Measurements from ENCODE around the gene CDKL2.

CDKL2 gene

DNA sequence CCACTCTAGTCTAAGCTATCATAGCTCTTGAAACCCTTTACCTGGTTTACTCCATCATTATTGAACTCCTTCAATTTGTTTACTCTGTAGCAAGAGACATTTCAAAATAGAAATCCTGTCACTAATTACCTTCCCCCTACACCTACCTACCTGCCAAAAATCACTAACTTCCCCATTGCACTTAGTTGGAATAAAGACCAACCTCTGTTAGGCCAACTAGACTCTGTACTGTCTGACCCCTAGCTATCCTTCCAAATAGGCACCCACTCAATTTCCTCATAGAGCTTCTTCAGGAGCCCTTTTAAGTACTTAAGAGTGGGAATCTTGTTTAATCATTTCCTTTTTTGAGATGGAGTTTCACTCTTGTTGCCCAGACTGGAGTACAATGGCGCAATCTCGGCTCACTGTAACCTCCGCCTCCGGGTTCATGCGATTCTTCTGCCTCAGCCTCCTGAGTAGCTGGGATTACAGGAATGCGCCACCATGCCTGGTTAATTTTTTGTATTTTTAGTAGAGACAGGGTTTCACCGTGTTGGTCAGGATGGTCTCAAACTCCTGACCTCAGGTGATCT lies 8.9 kb upstream of the CDKL2 start:
- no peak for DNase-seq (ENCODE audit: low read depth)

DNA sequence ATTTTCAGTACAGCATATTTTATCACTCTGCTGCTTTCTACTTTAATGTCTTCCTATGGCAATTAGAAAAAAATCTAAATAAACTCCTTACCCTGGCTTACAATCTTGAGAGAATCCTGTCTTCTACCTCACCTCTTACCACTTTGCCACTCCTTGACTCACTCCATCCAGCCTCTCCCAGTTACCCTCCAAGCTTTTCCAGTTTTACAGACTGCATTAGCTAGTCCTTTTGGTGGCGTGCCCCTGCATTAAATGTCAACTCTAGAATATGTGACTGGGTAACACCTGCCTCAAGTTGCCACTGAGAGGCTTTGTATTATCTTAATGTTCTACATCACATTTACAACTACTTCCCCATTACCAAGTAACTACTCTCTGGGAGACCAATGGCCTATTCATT lies 7.5 kb upstream of the CDKL2 start:
- DNase-seq (ENCODE audit: low read depth) = no peak

DNA sequence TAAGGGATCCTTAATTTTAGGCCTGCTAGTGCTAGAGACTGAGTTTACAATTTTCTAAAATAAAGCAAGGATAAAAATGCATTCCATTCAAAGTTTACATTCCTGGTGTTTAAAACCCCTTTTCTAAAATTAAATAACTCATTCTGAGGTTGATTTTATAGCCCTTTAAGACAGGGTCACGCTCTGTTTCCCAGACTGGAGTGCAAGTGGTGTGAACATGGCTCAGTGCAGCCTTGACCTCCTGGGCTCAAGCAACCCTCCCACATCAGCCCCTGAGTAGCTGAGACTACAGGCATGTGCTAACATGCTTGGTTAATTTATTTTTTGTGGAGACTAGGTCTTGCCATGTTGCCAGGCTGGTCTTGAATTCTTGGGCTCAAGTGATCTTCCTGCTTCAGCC lies 6.8 kb upstream of the CDKL2 start:
- no peak for DNase-seq (ENCODE audit: low read depth)

DNA sequence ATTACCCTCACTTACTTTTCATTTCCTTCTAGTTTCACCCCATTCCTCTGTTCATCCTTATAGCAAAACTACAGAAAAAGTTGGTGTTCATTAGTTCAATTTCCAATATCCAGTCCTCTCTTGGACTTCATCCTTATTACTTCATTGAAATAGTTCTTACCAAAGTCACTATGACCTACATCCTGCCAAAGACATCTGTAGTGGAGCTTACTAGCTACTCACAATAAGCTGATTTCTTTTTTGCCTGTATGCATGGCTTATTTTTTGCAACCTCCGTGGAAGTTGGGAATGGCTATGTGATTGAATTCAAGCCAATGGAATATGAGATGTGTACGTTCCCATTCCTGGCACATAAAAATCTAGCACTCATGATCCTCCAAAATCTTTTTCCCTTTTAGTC lies 4.6 kb upstream of the CDKL2 start:
- DNase-seq (ENCODE audit: low read depth) = no peak

DNA sequence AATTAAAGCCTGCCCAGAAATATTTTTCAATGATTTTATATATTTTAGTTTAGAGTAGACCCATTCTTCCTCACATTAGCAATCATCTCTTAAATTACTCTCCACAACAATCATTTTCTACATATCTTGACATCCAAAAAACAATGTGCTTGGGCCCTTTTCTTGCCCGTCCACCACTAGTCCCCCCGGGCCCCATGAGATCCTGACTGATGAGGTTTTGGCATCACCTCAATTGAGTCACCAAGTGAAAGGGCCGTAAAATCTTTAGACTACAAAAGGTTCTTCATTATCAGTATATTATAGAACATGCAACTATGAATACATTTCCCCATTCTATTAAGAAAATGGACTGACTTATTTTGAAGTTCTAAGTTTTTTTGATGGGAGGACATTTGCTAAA lies 4.0 kb upstream of the CDKL2 start:
- DNase-seq (ENCODE audit: low read depth) = no peak

DNA sequence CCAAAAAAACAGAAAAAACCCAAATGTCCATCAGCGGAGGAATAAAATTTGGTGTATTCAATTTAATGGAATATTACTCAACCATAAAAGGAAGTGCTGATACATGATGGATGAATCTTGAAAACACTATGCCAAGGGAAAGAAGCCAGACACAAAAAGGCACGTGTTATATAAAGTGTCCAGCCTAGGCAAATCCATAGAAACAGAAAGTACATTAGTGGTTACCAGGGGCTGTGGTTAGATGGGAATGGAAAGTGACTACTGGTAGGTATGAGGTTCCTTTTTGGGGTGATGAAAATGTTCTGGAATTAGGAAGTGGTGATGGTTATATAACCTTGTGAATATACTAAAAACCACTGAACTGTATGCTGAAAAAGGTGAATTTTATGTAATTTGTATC lies 3.5 kb upstream of the CDKL2 start:
- DNase-seq (ENCODE audit: low read depth) = no peak

DNA sequence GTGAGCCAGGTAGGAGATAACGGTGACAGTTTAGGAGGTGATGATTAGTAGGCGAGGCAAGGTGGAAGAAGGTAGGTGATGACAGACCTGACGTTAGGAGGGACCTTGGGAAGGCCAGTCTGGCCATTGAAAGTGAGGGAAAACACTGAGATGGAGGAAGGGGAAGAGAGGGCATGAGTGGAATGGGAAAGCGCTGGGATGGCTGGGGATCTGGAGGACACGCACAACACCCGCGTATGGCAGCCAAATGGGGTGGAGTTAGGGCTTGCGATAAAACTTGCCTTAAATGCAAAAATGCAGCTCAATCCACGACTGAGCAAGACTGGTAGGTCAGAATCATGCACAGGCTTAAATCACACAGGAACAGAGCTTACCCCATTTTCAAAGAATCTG lies 605 bp upstream of the CDKL2 start:
- DNase-seq (ENCODE audit: low read depth) = no peak

DNA sequence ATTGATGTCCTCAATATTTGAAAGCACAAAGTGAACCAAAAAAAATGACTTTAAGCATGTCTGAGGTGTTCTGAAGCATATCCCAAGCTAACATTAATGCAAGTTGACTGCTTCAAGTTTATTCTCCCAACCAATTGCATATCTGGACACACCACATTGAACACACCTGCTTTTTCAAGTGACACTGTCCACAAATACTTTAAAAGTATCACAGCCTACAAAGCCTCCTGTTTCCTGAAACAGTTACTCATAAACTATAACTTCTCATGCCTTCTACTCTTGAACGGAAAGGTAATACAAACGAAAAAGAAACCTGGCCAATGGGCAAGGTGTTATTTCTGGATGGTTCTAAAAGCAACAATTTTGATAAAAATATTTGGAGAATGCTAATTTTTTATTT lies 1.1 kb downstream of the CDKL2 start:
- DNase-seq (ENCODE audit: low read depth) = no peak

DNA sequence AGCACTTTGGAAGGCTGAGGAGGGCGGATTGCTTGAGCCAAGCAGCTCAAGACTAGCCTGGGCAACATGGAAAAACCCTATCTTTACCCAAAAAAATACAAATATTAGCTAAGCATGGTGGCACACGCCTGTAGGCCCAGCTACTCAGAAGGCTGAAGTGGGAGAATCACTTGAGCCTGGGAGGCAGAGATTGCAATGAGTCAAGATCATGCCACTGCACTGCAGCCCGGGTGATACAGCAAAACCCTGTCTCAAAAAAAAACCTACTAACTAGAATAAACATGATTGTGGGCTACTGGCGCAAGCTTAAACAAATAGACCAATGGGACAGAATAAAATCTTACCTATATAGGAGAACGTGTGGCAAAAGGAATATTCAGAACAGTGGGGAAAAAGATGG lies 7.3 kb downstream of the CDKL2 start:
- DNase-seq (ENCODE audit: low read depth) = no peak

DNA sequence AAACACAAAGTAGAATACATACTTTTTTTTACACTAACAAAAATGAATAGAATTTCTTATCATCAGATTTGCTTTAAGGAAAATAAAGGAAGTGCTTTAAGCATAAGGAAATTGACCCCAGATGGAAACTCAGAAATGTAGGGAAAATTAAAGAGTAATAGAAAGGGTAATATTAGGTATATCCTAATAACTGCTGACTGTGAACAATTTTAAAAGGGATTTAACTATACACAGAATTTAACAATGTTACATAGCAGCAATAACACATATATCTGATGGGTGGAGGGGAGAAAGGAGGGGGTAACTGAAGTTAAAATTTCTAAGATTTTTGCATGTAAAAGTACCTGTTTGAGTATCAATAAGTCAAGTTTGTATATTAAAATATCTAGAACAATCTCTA lies 8.6 kb downstream of the CDKL2 start:
- DNase-seq (ENCODE audit: low read depth) = no peak

DNA sequence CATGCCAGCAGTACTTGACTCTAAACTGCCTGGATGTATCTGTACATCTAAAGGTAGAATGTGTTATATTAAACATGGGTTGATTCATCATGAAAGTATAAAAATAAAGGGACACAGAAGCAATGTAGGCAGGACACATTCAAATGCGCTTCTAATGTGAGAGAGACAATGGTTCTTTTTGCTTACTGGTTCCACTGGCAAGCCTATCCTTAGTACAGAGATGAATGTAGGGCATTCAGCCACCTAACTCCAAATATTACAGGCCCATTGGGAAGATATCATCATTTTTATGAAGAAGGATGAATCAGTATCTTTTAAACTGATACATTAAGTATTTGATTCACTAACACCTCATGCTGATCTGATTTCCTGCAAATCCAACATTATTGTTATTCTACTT lies 18.0 kb downstream of the CDKL2 start:
- DNase-seq (ENCODE audit: low read depth) = no peak

DNA sequence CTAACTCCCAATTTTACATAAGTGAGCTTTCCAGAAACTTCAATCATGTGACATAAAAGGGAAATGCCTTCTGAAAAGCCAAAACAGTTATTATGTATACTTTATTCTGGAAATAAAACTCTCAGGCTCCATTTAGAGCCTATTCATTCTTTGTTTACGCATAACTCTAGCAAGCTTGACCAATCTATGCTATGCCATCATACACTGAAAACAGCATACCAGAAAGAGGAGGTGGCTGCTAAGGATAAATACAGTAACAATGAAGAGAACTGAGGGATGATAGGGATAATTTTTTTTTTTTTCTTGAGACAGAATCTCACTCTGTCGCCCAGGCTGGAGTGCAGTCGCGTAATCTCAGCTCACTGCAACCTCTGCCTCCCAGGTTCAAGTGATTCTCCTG lies 24.4 kb downstream of the CDKL2 start:
- no peak for DNase-seq (ENCODE audit: low read depth)

DNA sequence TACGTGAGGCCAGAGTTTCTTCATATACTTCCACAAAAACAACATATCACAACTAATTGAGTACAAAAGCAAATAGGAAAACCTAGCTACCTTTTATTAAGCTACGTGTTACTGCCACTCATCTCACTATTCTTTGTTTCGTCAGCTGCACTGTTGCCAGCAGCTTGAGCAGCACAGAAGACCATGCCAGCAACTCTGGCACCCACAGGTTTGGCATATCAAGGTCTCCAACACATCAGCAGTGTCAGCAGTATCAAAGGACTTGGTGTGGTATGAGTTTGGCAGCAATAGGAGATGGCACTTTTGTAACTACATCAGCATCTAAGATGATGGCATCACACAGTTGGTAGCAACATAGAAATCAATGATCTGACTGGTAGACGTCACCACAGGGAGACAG lies 30.7 kb downstream of the CDKL2 start:
- DNase-seq (ENCODE audit: low read depth) = no peak

DNA sequence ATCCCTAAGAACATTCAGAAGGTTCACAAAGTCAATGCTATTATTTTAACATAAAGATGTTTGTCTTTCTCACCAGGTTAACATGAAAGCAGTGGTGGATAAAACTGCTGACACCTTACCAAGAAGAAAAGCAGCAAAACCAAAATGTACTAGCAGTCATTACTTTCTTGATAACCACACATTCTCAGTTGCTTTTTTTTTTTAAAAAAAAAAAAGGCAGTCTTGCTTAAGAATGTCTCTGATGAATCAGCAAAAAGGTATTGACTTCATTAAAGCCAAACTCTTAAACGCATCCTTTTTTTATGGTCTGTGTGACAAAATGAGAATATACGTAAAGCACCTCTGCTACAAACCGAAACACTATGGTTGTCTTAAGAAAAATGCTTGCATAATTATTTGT lies 31.9 kb downstream of the CDKL2 start:
- no peak for DNase-seq (ENCODE audit: low read depth)

DNA sequence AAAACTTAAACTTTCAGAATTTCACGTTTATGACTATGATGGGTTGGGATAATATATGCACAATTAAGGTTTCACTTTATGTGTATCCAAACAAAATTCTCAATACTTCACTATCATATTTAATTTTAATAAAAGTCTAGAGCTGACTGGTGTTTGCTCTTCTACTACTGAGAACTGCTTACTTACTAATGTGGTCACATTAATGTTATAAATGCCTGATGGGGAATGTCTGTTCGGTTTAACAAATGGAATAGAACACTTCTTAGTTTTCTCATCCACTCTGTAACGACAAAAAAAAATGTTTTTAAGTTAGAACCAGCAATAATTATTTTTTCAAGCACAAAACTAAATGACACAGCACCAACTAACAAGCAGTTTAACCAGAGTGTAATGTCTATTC lies 34.3 kb downstream of the CDKL2 start:
- no peak for DNase-seq (ENCODE audit: low read depth)

DNA sequence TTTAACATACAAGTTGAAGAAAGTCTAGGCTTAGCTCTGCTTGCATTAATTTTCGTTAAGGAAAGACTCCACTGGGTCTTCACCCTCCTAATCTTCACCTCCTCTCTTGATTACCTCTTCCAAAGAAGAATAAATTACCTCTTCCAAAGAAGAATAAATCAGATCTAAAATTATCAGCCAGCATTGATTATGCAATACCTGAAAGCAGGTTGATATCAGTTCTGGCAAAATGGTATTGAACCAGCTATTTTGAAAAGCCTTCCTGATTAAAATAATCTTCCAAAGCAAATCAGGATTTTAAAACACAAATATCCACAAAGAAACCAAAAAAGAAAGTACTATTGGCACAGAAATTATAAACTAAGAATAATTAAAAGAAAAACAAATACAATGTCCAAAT lies 36.9 kb downstream of the CDKL2 start:
- DNase-seq (ENCODE audit: low read depth) = no peak

DNA sequence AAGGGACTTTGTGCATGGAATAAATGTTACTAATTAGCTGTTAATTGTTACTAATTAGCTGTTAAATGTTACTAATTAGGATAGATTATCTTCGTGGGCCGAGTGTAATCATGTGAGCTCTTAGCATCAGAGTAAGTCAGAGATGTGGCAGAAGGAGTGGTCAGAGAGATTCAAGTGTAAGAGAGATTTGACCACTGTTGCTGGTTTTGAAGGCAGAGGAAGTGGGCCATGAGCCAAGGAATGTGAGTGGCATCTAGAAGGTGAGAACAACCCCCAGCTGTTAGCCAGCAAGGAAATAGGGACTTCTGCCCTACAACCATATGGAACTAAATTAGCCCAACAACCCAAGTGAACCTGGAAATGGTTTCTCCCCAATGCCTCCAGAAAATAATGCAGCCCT lies 46.3 kb downstream of the CDKL2 start:
- no peak for DNase-seq (ENCODE audit: low read depth)

DNA sequence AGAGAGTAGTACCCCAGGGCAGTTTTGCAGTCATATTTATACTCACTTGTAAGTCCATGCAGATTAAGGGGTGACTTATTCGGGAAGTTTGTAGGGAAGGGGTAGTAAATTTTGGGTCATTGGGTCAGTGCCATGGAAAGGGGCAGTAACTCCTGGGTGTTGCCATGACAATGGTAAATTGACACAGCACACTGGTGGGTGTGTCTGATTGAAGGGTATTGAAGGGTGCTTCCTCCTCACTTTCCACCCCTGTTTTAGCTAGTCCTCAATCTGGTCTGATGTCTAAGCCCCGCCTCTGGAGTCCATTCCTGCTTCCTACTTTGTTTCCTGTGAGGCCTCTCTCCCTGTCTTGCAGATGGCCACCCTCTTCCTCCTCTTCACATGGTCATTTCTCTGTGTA lies 62.6 kb downstream of the CDKL2 start:
- no peak for DNase-seq (ENCODE audit: low read depth)

DNA sequence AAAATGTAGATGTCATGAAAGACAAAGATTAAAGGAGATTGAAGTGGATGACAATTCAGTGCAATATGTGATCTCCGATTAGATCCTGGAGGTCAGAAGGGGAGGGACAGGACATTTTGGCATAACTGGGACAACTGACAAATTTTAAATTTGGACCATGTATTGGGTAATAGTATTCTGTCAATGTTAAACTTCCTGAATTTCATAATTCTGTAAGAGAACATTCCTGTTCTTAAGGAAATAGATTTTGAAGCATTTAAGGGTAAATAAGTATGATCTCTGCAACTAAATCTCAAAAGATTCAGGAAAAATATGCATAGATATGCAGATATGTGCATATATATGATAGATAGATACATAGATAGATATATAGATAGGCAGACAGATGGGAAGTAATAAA lies 63.4 kb downstream of the CDKL2 start:
- DNase-seq (ENCODE audit: low read depth) = no peak

DNA sequence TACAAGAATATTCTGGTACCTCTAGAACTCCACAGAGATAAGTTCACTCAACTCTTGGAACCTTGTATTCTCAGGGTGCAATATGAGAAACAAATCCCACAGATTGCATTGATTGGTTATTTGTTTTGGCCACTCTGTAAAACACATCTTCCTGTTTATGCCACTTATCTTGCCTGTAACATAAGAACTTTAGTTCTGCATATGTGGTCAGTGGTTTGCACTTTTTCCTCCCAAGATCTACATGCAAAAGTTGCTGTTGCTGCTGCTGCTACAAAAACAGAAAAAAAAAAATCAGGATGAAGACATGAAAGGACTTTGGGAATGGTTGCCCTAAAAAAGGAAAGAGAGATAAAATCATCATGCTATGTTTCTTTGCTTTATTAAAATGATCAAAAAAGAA lies 64.8 kb downstream of the CDKL2 start:
- no peak for DNase-seq (ENCODE audit: low read depth)

DNA sequence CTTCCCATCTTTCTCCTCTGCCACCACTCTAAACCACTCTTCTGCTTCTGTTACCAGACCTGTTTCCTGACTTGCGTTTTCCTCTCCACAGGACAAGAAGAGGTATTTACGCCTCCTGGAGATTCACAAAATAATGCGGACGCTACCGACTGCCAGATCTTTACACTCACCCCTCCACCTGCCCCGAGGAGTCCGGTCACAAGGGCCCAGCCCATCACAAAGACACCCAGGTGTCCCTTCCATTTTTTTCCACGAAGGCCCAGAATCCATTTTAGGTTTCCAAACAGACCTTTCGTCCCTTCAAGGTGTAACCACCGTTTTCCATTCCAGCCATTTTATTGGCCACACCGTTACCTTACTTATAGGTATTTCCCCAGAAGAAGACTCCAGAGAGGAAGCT lies 66.3 kb downstream of the CDKL2 start:
- no peak for DNase-seq (ENCODE audit: low read depth)

DNA sequence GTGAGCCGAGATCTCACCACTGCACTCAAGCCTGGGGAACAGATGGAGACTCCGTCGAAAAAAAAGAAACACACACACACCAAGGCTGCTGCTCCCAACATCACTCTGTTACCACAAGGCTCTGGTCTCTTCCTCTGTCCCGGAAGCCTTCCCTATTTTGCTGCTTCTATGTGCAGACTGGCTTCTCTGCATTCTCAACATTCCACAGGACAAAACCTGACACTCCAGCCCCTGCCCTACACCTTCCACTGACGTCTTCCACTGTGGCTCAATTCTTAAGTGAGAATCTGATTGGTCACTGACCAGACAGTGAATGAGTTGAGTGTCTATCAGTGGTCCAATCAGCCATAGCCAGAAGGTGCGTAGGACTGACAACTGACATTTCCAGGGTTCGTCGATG lies 68.5 kb downstream of the CDKL2 start:
- DNase-seq (ENCODE audit: low read depth) = no peak

DNA sequence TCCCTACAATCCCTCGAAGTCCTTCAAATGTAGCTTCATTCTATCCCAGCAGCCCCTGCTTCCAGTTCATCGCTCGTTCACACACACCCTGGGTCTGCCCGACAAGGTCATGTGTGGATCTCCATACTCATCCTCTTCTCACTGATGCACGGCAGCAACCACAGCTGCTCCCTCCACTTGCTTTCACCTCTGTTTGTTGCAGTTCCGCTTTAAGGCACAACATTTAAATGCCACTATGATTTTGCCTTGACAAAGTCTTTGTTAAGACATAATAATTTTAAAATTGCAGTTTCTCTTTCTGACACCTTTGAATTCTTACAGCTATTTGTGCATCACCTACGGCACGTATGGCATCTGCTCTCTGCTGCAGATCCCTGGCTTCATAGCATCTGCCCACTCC lies 72.6 kb downstream of the CDKL2 start:
- no peak for DNase-seq (ENCODE audit: low read depth)

DNA sequence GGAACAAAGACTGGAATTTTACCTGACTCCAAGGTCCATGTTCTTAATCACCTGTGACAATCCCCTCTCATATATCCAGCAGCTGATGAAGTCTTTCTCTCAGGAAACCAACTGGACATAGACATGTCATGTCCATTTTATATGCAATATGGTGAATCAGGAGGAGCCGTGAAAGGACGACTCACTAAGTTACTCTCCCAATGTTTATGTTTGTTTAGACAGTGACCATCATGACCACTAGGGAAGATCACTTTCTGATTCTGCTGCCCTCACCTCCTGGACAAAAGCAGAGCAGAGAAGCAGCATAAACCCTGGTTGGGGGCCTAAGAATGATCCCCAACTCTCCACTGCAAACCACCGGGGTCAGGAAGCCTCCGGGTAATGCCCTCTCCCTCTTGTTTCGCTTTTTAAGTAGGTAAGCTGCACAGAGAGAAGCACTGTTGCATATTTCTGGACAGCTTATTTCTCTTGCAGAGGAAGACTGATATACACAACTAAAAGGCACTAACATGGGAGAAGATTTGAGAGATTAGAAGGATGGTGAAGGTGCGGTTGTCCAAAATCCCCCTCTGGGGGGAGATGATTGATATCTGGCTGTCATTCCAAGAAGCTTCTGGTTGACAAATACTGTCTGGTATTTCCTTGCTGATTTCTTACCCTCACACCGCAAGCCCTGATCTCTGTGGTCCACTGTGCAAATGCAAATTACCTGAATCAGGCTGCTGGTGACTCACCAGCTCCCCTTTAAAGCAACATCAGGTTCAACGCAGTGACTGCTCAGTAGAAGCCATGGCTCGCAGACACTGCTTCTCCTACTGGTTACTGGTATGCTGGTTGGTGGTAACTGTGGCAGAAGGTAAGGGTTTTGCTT lies 74.8 kb downstream of the CDKL2 start, which contains the start of gene ODAPH:
Gene ODAPH (plus strand): TSS at position 773 of the 871 bp plus-strand sequence. CDS start 17 bp downstream, at position 790.
- no peak for DNase-seq (ENCODE audit: low read depth)

All from T-helper 22 cell (primary cell).